Measurements from ENCODE around the gene ART5.

GRCh38 chr11:3615998-3616397 lies 25.8 kb downstream of the ART5 start:
- TF ChIP-seq POLR2A (IDR thresholded peaks at IDR 0.05; ENCODE audit: low read depth, low read length) (no peak), CTCF (conservative IDR thresholded peaks at IDR 0.05; ENCODE audit: low read depth, low read length) (no peak), RAD21 (IDR thresholded peaks at IDR 0.05; ENCODE audit: low read length) (no peak), BHLHE40 (IDR thresholded peaks at IDR 0.05; ENCODE audit: low read depth, low read length) (no peak), MAZ (IDR thresholded peaks at IDR 0.05; ENCODE audit: borderline replicate concordance, low read depth, low read length) (no peak), CEBPB (IDR thresholded peaks at IDR 0.05; ENCODE audit: low read depth, low read length) (no peak), FOS (IDR thresholded peaks at IDR 0.05; ENCODE audit: low read depth, low read length) (no peak)
- TF ChIP-seq, protein P1, sequence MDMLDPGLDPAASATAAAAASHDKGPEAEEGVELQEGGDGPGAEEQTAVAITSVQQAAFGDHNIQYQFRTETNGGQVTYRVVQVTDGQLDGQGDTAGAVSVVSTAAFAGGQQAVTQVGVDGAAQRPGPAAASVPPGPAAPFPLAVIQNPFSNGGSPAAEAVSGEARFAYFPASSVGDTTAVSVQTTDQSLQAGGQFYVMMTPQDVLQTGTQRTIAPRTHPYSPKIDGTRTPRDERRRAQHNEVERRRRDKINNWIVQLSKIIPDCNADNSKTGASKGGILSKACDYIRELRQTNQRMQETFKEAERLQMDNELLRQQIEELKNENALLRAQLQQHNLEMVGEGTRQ (IDR thresholded peaks at IDR 0.05; ENCODE audit: low read depth, low read length): no peak
